ENCODE data around the gene RPS19.

RPS19 gene

GRCh38 chr19:41876847-41877832, 17.1 kb downstream of the RPS19 start, which contains the start of gene CD79A:
TSS of gene CD79A (plus strand) at chr19:41877279. CDS start at chr19:41877305, 26 bp downstream.
- DNase-seq (ENCODE audit: extremely low spot score, insufficient read length, low read depth) (peak; percentile 60), FAIRE-seq (peak; percentile 99)

- DNase-seq (ENCODE audit: extremely low spot score, insufficient read length, low read depth) (no peak), FAIRE-seq (peak; percentile 83)
Observed at GRCh38 chr19:41877916-41878905, 18.2 kb downstream of the RPS19 start.

- DNase-seq (ENCODE audit: extremely low spot score, insufficient read length, low read depth) (no peak), FAIRE-seq (no peak)
Observed at GRCh38 chr19:41879080-41879479, 19.0 kb downstream of the RPS19 start.

- DNase-seq (ENCODE audit: extremely low spot score, insufficient read length, low read depth) (no peak), FAIRE-seq (no peak)
Observed at GRCh38 chr19:41879670-41880328, 19.7 kb downstream of the RPS19 start.

- DNase-seq (ENCODE audit: extremely low spot score, insufficient read length, low read depth): no peak
- no peak for FAIRE-seq
Observed at GRCh38 chr19:41880329-41880708, 20.3 kb downstream of the RPS19 start.

GRCh38 chr19:41882568-41883462, 22.8 kb downstream of the RPS19 start, which contains the start of gene ARHGEF1:
TSS of gene ARHGEF1 (plus strand) at chr19:41883184. CDS start at chr19:41888083, 4,899 bp downstream.
- peak; percentile 85 for FAIRE-seq
- no peak for DNase-seq (ENCODE audit: extremely low spot score, insufficient read length, low read depth)

GRCh38 chr19:41883463-41883820, 23.4 kb downstream of the RPS19 start:
- no peak for FAIRE-seq

GRCh38 chr19:41883821-41884733, 24.0 kb downstream of the RPS19 start:
- FAIRE-seq: peak; percentile 98
- DNase-seq (ENCODE audit: extremely low spot score, insufficient read length, low read depth): peak; percentile 93

More at GRCh38 chr19:41883463-41883820, 23.4 kb downstream of the RPS19 start:
- DNase-seq (ENCODE audit: extremely low spot score, insufficient read length, low read depth): no peak

GRCh38 chr19:41886761-41887710, 27.0 kb downstream of the RPS19 start:
- peak; percentile 92 for FAIRE-seq
- no peak for DNase-seq (ENCODE audit: extremely low spot score, insufficient read length, low read depth)

- FAIRE-seq (peak; percentile 80), DNase-seq (ENCODE audit: extremely low spot score, insufficient read length, low read depth) (no peak)
Observed at GRCh38 chr19:41887711-41888382, 27.8 kb downstream of the RPS19 start.

- FAIRE-seq (no peak), DNase-seq (ENCODE audit: extremely low spot score, insufficient read length, low read depth) (no peak)
Observed at GRCh38 chr19:41888926-41889325, 28.9 kb downstream of the RPS19 start.

GRCh38 chr19:41889896-41890295, 29.8 kb downstream of the RPS19 start:
- DNase-seq (ENCODE audit: extremely low spot score, insufficient read length, low read depth): no peak
- no peak for FAIRE-seq

GRCh38 chr19:41890936-41891335, 30.9 kb downstream of the RPS19 start:
- DNase-seq (ENCODE audit: extremely low spot score, insufficient read length, low read depth): no peak
- no peak for FAIRE-seq

- FAIRE-seq: no peak
- DNase-seq (ENCODE audit: extremely low spot score, insufficient read length, low read depth): no peak
Observed at GRCh38 chr19:41892173-41892902, 32.3 kb downstream of the RPS19 start.

- no peak for FAIRE-seq
- DNase-seq (ENCODE audit: extremely low spot score, insufficient read length, low read depth): no peak
Observed at GRCh38 chr19:41893899-41894298, 33.8 kb downstream of the RPS19 start.

- no peak for FAIRE-seq
- DNase-seq (ENCODE audit: extremely low spot score, insufficient read length, low read depth): no peak
Observed at GRCh38 chr19:41894350-41894749, 34.3 kb downstream of the RPS19 start.
